ENCODE results near the gene ATF7.

DNA sequence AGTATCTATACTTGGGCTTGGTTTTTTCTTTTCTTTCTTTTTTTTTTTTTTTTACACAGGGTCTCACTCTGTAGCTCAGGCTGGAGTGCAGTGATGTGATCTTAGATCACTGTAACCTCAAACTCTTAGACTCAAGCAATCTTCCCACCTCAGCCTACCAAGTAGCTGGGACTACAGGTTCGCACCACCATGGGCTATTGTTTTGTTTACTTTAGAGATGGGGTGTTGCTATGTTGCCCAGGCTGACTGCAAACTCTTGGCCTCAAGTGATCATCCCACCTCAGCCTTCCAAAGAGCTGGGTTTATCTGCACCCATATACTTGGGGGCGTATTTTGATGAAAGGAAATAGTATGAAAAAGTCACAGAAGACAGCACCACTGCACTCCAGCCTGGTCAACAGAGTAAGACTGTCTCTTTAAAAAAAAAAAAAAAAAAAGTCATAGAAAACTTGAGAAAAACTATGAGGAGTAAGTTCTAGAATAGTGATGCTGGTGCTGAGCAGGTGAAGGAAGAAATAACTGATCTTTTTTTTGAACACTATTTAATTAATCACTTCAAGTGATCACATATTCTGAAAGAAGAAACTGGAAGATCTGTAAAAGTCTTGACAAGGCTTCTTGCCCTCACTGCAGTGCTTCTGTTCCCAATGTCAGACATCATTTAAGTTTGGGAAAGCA lies 65.1 kb downstream of the ATF7 start:
- TF ChIP-seq, protein P1, sequence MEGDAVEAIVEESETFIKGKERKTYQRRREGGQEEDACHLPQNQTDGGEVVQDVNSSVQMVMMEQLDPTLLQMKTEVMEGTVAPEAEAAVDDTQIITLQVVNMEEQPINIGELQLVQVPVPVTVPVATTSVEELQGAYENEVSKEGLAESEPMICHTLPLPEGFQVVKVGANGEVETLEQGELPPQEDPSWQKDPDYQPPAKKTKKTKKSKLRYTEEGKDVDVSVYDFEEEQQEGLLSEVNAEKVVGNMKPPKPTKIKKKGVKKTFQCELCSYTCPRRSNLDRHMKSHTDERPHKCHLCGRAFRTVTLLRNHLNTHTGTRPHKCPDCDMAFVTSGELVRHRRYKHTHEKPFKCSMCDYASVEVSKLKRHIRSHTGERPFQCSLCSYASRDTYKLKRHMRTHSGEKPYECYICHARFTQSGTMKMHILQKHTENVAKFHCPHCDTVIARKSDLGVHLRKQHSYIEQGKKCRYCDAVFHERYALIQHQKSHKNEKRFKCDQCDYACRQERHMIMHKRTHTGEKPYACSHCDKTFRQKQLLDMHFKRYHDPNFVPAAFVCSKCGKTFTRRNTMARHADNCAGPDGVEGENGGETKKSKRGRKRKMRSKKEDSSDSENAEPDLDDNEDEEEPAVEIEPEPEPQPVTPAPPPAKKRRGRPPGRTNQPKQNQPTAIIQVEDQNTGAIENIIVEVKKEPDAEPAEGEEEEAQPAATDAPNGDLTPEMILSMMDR (IDR thresholded peaks at IDR 0.05): no peak
- TF ChIP-seq EZH2 (IDR thresholded peaks at IDR 0.05; ENCODE audit: borderline replicate concordance, insufficient read depth, low read depth, low read length, poor library complexity, severe bottlenecking): no peak

All from B cell (primary cell).